Loucy (cell line): Measurements from ENCODE around the gene HSPBP1.

Experiments used
- CTCF ChIP-seq: fragments of 200-600 bp; sonication (generic); conservative IDR thresholded peaks from 2 replicates; pipeline ENCODE4 v1.5.1; 2014; ENCODE audit warnings: mild to moderate bottlenecking, antibody characterized with exemption, low read length
- EZH2phosphoT487 ChIP-seq: fragments of 200-600 bp; IDR thresholded peaks from 2 replicates; pipeline ENCODE4 v1.6.1; 2018; ENCODE audit warnings: antibody characterized with exemption, mild to moderate bottlenecking, moderate library complexity, borderline replicate concordance

GRCh38 chr19:55324662-55325061 is 44.8 kb upstream of the HSPBP1 start:
- TF ChIP-seq CTCF (no peak), EZH2phosphoT487 (no peak)
